ENCODE measurements around the gene PRTG. TPM values are rescaled to one million over a fixed set of nuclear protein-coding genes. Genes with fewer than 3 reads are reported as not detected.
A peak's percentile ranks its signal among the peaks of the same experiment; 100 is the strongest.

Gene PRTG
- polyA plus RNA-seq, 1 of the 3 experiments (the other 2 are of a cell fraction) = 3.0 TPM

GRCh38 chr15:55770806-55771205, 27.9 kb upstream of the PRTG start:
- no peaks in the 10 kb centered on the region for H3K79me2 ChIP-seq (ENCODE audit: insufficient read depth)
- H2AFZ ChIP-seq (ENCODE audit: low read depth) = no peak overlapping the region
- H3K27ac ChIP-seq (ENCODE audit: low read depth in 2 of 2, low read length in 1 of 2) = peak overlapping the region in 1 of 2 experiments; percentile 73; a peak in 2 of 4 replicates
- no peaks in the 10 kb centered on the region for H3K9me3 ChIP-seq
- 51% methylated on average over 4 of the region's 4 CpGs for WGBS (ENCODE audit: low lambda C conversion rate)
- H3K4me1 ChIP-seq (ENCODE audit: control insufficient read depth in 1 of 2, insufficient read depth in 2 of 2, low read depth in 1 of 2, low read length in 1 of 2) = peaks cover 0 to 16% of the 10 kb centered on the region in 2 experiments; a peak in 2 of 4 replicates
- TF ChIP-seq TCF12 (IDR thresholded peaks at IDR 0.05) = peak; percentile 20; the same call in 1 of the 2 replicates
- no peak for TF ChIP-seq RFX5 (IDR thresholded peaks at IDR 0.05; ENCODE audit: low read length)
- peak; percentile 70 for TF ChIP-seq CHD2 (IDR thresholded peaks at IDR 0.05; ENCODE audit: low read length, partially characterized antibody)
- no peak for TF ChIP-seq EZH2phosphoT487 (IDR thresholded peaks at IDR 0.05; ENCODE audit: borderline replicate concordance, low read depth)
- no peak for TF ChIP-seq NFIC (IDR thresholded peaks at IDR 0.05; ENCODE audit: borderline replicate concordance)
- no peak for TF ChIP-seq SMC3 (IDR thresholded peaks at IDR 0.05; ENCODE audit: low read depth, low read length)
- no peak for TF ChIP-seq FOXM1 (IDR thresholded peaks at IDR 0.05; ENCODE audit: low read depth)
- no peak for TF ChIP-seq IRF3 (IDR thresholded peaks at IDR 0.05; ENCODE audit: low read depth, low read length)
- no peak for TF ChIP-seq FOSL2 (IDR thresholded peaks at IDR 0.05; ENCODE audit: borderline replicate concordance, low read depth)
- no peak for TF ChIP-seq GABPA (IDR thresholded peaks at IDR 0.05; ENCODE audit: low read depth)
- DNase-seq = peak; percentile 56
- no peak overlapping the region for H3K4me2 ChIP-seq
- H3K4me3 ChIP-seq (ENCODE audit: low read depth in 2 of 2, low read length in 1 of 2) = no peak overlapping the region
- H3K36me3 ChIP-seq (replicated peaks in 1 of 2; ENCODE audit: control insufficient read depth in 1 of 2, insufficient read depth in 2 of 2, low read length in 1 of 2) = no peaks in the 10 kb centered on the region
- CTCF ChIA-PET = interaction anchor here (1.6 to 1.7 kb wide), 2 partner anchors 12 to 29 kb away, joined by 3 to 8 read pairs; no protein-coding TSS in a partner anchor
- no peaks in the 10 kb centered on the region for H4K20me1 ChIP-seq (ENCODE audit: insufficient read depth)
- H3K9ac ChIP-seq = no peak overlapping the region
- no peaks in the 10 kb centered on the region for H3K9me2 ChIP-seq
- POLR2A ChIA-PET = interaction anchor here (1.7 kb wide), 1 partner anchor 29 kb away, joined by 5 read pairs; no protein-coding TSS in a partner anchor
- H3K27me3 ChIP-seq (ENCODE audit: insufficient read depth) = no peaks in the 10 kb centered on the region
- H3F3A ChIP-seq (replicated peaks; ENCODE audit: insufficient read depth) = no peaks in the 10 kb centered on the region

- ChIA-PET CTCF (interaction anchor here (1.6 to 1.7 kb wide), 2 partner anchors 13 to 30 kb away, joined by 3 to 8 read pairs; no protein-coding TSS in a partner anchor), POLR2A (interaction anchor here (1.7 kb wide), 1 partner anchor 28 kb away, joined by 5 read pairs; no protein-coding TSS in a partner anchor)
- no peak for DNase-seq
- H3K4me2 ChIP-seq = no peak overlapping the region
- H3K4me1 ChIP-seq (ENCODE audit: control insufficient read depth in 1 of 2, insufficient read depth in 2 of 2, low read depth in 1 of 2, low read length in 1 of 2) = peaks cover 0 to 13% of the 10 kb centered on the region in 2 experiments; a peak in 2 of 4 replicates
- no peaks in the 10 kb centered on the region for H3K27me3 ChIP-seq (ENCODE audit: insufficient read depth)
- no peaks in the 10 kb centered on the region for H4K20me1 ChIP-seq (ENCODE audit: insufficient read depth)
- WGBS (ENCODE audit: low lambda C conversion rate) = 90% methylated on average over 4 of the region's 4 CpGs
- no peak overlapping the region for H3K4me3 ChIP-seq (ENCODE audit: low read depth in 2 of 2, low read length in 1 of 2)
- H3K9me3 ChIP-seq = no peaks in the 10 kb centered on the region
- H3K9me2 ChIP-seq = no peaks in the 10 kb centered on the region
- no peaks in the 10 kb centered on the region for H3K79me2 ChIP-seq (ENCODE audit: insufficient read depth)
- TF ChIP-seq MEF2A (IDR thresholded peaks at IDR 0.05; ENCODE audit: borderline replicate concordance, low read depth) (no peak), RAD21 (IDR thresholded peaks at IDR 0.05; ENCODE audit: low read length) (no peak), USF2 (IDR thresholded peaks at IDR 0.05; ENCODE audit: borderline replicate concordance, low read depth, low read length) (no peak), ZBTB33 (IDR thresholded peaks at IDR 0.05; ENCODE audit: borderline replicate concordance, low read depth) (no peak), CTCF (IDR thresholded peaks at IDR 0.05) (no peak), TCF12 (IDR thresholded peaks at IDR 0.05) (no peak), FOXM1 (IDR thresholded peaks at IDR 0.05; ENCODE audit: low read depth) (no peak), CHD2 (IDR thresholded peaks at IDR 0.05; ENCODE audit: low read length, partially characterized antibody) (no peak), MXI1 (IDR thresholded peaks at IDR 0.05; ENCODE audit: low read depth, low read length) (no peak), MAX (IDR thresholded peaks at IDR 0.05; ENCODE audit: low read depth) (no peak), POLR2AphosphoS5 (IDR thresholded peaks at IDR 0.05; ENCODE audit: low read depth, low read length) (no peak), SMC3 (IDR thresholded peaks at IDR 0.05; ENCODE audit: low read depth, low read length) (no peak), ELF1 (IDR thresholded peaks at IDR 0.05) (no peak), RFX5 (IDR thresholded peaks at IDR 0.05; ENCODE audit: low read length) (no peak), YY1 (IDR thresholded peaks at IDR 0.05; ENCODE audit: low read depth) (no peak)
- TF ChIP-seq, protein P1, sequence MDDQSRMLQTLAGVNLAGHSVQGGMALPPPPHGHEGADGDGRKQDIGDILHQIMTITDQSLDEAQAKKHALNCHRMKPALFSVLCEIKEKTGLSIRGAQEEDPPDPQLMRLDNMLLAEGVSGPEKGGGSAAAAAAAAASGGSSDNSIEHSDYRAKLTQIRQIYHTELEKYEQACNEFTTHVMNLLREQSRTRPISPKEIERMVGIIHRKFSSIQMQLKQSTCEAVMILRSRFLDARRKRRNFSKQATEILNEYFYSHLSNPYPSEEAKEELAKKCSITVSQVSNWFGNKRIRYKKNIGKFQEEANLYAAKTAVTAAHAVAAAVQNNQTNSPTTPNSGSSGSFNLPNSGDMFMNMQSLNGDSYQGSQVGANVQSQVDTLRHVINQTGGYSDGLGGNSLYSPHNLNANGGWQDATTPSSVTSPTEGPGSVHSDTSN (IDR thresholded peaks at IDR 0.05) = no peak
- no peaks in the 10 kb centered on the region for H3K36me3 ChIP-seq (replicated peaks in 1 of 2; ENCODE audit: control insufficient read depth in 1 of 2, insufficient read depth in 2 of 2, low read length in 1 of 2)
- no peaks in the 10 kb centered on the region for H3F3A ChIP-seq (replicated peaks; ENCODE audit: insufficient read depth)
- peak overlapping the region in 1 of 2 experiments; percentile 73; a peak in 2 of 4 replicates for H3K27ac ChIP-seq (ENCODE audit: low read depth in 2 of 2, low read length in 1 of 2)
- H3K9ac ChIP-seq = no peak overlapping the region
- H2AFZ ChIP-seq (ENCODE audit: low read depth) = no peak overlapping the region
Observed at GRCh38 chr15:55770261-55770660, 27.3 kb upstream of the PRTG start.

All from SK-N-SH (cell line).